Measurements from ENCODE around the gene CCDC150. TPM values are rescaled to one million over a fixed set of nuclear protein-coding genes. Genes with fewer than 3 reads are reported as not detected.
"Not testable (repeated sequence)": the region's sequence is repeated elsewhere in the genome, so short reads cannot be mapped to it uniquely, and the experiment has no call there.

The CCDC150 gene
- total RNA-seq, 1 experiment from 2014 or later: 12.2 TPM

DNA sequence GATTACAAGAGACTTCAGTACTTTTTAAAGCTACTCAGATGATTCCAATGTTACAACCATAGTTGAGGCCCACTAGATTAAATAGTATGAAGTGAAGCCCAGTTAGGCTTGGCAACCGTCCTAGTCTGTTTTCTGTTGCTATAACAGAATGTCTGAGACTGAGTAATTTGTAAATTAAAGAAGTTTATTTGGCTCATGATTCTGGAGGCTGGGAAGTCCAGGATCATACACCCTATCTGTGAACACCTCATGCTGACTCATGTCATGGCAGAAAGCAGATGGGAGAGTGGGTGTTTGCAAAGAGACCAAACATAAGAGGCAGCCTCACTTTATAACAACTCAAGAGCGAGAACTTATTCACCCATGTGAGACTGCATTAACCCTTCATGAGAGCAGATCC is 63.1 kb downstream of the CCDC150 start:
- H3K4me1 ChIP-seq (replicated peaks): no peaks in the 10 kb centered on the region
- H3K4me3 ChIP-seq: no peak overlapping the region
- no peaks in the 10 kb centered on the region for H3K36me3 ChIP-seq
- DNase-seq (ENCODE audit: low read depth in 1 of 2, low spot score in 2 of 2): no peak
- H3K27me3 ChIP-seq (replicated peaks): no peaks in the 10 kb centered on the region
- no peaks in the 10 kb centered on the region for H3K9me3 ChIP-seq (replicated peaks)
- no peak overlapping the region for H3K27ac ChIP-seq

DNA sequence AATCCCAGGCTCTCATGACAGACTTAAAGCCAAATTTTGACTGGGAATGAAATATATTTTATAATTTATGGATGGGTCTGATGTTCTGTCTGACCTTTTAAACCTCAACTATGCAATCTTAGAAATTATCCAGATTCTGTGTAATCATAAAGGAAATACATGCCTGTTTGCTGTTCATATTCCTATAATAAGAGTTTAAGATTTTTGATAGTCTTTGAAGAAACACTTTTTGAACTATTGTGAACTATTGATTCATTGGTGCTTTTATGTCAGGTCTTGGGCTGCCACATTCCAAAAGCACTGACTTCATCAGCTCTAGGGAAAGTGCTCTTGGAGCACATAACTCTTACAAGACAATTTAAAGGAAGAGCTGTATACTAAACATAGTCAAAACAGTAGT is 64.2 kb downstream of the CCDC150 start:
- Histone ChIP-seq H3K36me3 (no peaks in the 10 kb centered on the region), H3K9me3 (replicated peaks) (no peaks in the 10 kb centered on the region), H3K4me3 (no peak overlapping the region), H3K27me3 (replicated peaks) (no peaks in the 10 kb centered on the region), H3K27ac (no peak overlapping the region), H3K4me1 (replicated peaks) (no peaks in the 10 kb centered on the region)
- no peak for DNase-seq (ENCODE audit: low read depth in 1 of 2, low spot score in 2 of 2)

DNA sequence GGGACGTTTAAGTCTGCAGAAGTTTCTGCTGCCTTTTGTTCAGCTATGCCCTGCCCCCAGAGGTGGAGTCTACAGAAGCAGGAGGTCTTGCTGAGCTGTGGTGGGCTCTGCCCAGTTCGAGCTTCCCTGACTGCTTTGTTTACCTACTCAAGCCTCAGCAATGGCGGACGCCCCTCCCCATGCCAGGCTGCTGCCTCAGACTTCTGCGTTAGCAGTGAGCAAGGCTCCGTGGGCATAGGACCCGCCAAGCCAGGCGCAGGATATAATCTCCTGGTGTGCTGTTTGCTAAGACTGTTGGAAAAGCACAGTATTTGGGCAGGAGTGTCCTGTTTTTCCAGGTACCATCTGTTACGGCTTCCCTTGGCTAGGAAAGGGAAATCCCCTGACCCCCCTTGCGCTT is 70.5 kb downstream of the CCDC150 start:
- not testable (repeated sequence) for H3K4me1 ChIP-seq (replicated peaks); H3K36me3 ChIP-seq; H3K27ac ChIP-seq; DNase-seq (ENCODE audit: low read depth in 1 of 2, low spot score in 2 of 2); H3K9me3 ChIP-seq (replicated peaks); H3K27me3 ChIP-seq (replicated peaks); H3K4me3 ChIP-seq

DNA sequence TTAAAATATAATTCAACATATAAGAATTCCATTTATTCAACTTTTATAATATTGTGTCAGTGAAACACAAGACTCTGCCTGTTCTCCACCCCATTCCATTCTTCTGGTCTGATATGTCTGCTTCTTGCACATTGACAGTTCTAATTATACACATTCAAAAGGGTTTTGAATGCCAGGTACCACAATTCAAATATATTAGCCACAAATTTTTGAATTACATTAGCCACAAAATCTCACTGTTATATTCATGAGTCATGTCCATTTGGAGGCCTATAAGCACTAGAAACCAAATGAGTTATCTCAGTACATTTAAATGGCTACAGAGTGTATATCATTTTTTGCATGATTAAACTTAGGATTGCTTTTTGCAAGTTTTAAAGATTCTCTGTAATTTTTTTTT is 72.1 kb downstream of the CCDC150 start:
- Histone ChIP-seq H3K4me3 (no peak overlapping the region), H3K27ac (no peak overlapping the region), H3K9me3 (replicated peaks) (no peaks in the 10 kb centered on the region), H3K27me3 (replicated peaks) (no peaks in the 10 kb centered on the region), H3K36me3 (no peaks in the 10 kb centered on the region; the same call in 1 of the 2 replicates), H3K4me1 (replicated peaks) (no peaks in the 10 kb centered on the region)
- DNase-seq (ENCODE audit: low read depth in 1 of 2, low spot score in 2 of 2): no peak

DNA sequence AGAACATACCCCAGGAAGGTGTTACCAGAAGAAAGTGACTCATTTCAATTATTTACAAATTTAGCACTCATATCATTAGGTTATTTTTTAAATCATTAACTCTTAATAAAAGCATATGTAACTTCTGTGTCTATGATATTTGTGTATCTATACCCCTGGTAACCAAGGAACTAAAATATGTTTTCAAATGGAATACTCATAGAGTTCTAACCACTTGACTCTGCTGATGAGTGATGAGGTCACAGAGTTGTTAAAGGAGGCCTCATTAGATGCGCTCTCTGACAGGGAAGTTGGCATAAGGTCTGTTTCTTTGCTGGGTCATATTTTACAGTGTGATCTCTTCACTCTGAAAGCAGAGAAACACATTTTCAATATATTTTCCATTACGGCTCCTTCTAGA is 73.4 kb downstream of the CCDC150 start:
- no peaks in the 10 kb centered on the region; the same call in 1 of the 2 replicates for H3K36me3 ChIP-seq
- H3K4me3 ChIP-seq: no peak overlapping the region
- DNase-seq (ENCODE audit: low read depth in 1 of 2, low spot score in 2 of 2): no peak
- no peaks in the 10 kb centered on the region for H3K27me3 ChIP-seq (replicated peaks)
- H3K9me3 ChIP-seq (replicated peaks): no peaks in the 10 kb centered on the region
- no peaks in the 10 kb centered on the region for H3K4me1 ChIP-seq (replicated peaks)
- H3K27ac ChIP-seq: no peak overlapping the region

DNA sequence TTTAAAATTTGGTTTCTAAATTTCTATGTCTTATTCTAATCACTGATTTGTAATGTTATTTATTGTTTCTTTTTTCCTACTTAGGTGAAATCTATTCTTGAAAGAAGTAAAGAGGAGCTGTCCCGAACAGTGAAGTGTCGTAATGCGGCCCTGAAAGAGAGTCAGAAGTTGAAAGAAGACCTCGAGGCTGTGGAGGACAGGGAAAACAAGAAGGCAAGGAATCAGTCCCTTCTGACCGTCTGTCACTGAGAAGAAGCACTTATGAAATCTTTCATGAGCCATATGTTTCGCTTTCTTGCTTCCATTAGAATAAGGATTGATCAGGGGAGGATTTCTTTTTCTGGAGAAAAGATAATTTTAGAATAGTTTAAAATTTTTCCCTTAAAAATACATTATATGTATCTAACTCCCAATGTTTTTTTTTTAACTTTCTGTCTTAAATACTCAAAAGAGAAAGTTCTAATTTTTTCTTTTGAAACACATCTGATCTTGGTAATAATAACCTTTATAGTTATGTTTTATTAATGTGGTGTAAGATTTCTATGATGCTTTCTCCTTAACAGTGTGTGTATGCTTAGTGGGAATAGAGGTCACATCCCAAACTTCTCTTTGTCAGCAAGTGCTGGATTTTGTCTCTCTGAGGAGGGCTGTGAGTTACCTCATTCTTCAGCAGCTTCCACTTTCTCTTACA is 79.0 kb downstream of the CCDC150 start:
- H3K9me3 ChIP-seq (replicated peaks): no peaks in the 10 kb centered on the region
- H3K27ac ChIP-seq: 0 out of 2 replicates have a peak overlapping the region, but pooled peaks have one; percentile 40
- H3K36me3 ChIP-seq: peaks cover 2% of the 10 kb centered on the region
- no peak overlapping the region for H3K4me3 ChIP-seq
- H3K27me3 ChIP-seq (replicated peaks): no peaks in the 10 kb centered on the region
- peak in 1 of 2 experiments; percentile 49 for DNase-seq (ENCODE audit: low read depth in 1 of 2, low spot score in 2 of 2)
- H3K4me1 ChIP-seq (replicated peaks): no peaks in the 10 kb centered on the region

DNA sequence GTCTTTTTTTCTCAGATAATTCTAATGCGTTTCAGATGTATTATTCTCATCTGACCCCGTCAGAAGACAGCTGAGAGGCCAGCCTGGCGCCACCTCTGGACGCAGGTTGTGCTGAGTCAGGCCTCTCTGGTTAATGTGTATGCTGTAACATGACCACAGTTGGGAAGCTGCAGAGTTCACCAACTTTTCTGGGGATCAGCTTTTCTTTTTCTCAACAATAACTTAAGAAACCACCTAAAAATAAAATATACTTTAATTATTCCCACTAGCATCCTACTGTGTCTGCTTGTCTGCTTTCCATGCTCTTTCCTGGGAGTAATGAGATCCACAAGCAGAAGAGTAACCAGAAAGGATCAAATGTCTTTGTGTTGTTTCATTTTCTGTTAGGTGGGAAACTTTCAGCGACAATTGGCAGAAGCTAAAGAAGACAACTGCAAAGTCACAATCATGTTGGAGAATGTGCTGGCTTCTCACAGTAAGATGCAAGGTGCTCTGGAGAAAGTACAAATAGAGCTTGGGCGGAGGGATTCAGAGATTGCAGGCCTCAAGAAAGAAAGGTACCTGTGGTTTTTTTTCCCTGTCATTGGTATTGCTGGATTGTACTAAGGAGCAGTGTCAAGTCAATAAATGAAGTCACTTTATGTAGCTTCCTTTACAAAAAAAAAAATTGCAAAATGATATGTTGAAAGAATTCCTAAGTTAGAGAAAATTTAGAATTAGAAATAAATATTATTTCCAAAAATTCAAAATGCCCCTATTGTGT is 79.8 kb downstream of the CCDC150 start:
- Histone ChIP-seq H3K27me3 (replicated peaks) (no peaks in the 10 kb centered on the region), H3K27ac (peak overlapping the region; percentile 40; the same call in 1 of the 2 replicates), H3K4me3 (no peak overlapping the region), H3K36me3 (peaks cover 2% of the 10 kb centered on the region), H3K4me1 (replicated peaks) (no peaks in the 10 kb centered on the region), H3K9me3 (replicated peaks) (no peaks in the 10 kb centered on the region)
- DNase-seq (ENCODE audit: low read depth in 1 of 2, low spot score in 2 of 2): peak in 1 of 2 experiments; percentile 50

DNA sequence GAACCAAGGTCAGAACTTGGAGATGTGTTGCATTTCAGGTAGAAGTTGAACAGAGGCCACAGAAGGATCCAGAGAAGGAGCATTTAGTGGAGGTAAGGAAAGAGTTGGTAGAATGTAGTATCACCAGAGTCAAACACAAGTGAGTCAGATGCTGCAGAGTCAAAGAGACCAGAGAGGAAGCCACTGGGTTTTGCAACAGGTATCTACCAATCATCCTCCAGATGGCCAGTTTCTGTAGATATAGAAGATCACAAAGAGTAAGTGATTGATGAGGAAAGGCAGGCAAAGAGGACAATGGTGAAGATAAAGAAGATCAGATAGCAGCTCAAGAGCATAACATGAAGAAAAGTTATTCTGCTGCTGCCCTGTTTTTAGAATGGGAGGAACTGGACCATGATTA is 84.1 kb downstream of the CCDC150 start:
- H3K4me1 ChIP-seq (replicated peaks): no peaks in the 10 kb centered on the region
- no peak overlapping the region for H3K4me3 ChIP-seq
- no peak for DNase-seq (ENCODE audit: low read depth in 1 of 2, low spot score in 2 of 2)
- H3K27me3 ChIP-seq (replicated peaks): no peaks in the 10 kb centered on the region
- peaks cover 12% of the 10 kb centered on the region for H3K36me3 ChIP-seq
- no peak overlapping the region for H3K27ac ChIP-seq
- no peaks in the 10 kb centered on the region for H3K9me3 ChIP-seq (replicated peaks)

DNA sequence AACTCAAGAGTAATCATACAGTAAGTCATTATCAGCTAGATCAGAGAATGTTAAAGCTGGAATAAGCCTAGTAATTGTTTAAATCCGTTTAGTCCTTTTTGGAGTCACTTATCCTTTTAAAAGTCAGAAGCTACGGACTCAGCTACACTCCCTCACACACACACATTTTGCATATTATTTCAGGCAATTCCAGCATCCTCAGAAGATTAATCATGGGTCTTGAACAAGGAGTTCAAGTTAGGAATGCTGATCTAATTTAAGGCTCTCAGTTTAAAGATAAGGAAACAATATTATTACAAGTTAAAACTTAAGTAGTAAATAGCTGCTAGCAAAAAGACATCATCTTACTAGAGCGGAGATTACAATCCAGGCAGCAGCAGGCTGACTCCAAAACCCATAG is 85.7 kb downstream of the CCDC150 start:
- no peaks in the 10 kb centered on the region for H3K4me1 ChIP-seq (replicated peaks)
- H3K9me3 ChIP-seq (replicated peaks): no peaks in the 10 kb centered on the region
- H3K36me3 ChIP-seq: peaks cover 23% of the 10 kb centered on the region
- H3K4me3 ChIP-seq: no peak overlapping the region
- H3K27me3 ChIP-seq (replicated peaks): no peaks in the 10 kb centered on the region
- no peak overlapping the region for H3K27ac ChIP-seq
- no peak for DNase-seq (ENCODE audit: low read depth in 1 of 2, low spot score in 2 of 2)

DNA sequence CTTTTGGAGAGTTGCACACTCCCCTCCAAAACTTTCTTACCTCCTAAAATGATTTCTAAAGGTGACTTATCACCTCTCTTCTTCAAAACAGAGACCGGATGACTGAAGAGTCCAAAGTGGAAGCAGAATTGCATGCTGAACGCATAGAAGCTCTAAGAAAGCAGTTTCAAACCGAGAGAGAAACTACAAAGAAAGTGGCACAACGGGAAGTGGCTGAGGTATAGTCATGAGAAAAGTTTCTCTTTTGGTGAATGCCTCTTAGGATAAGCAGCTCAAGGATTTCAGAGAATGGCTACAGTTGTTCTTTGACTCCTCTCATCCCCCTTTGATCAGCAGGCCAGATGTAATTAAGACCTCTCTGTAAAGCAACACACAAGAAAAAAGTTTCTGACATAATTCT is 86.4 kb downstream of the CCDC150 start:
- Histone ChIP-seq H3K4me1 (replicated peaks) (no peaks in the 10 kb centered on the region), H3K9me3 (replicated peaks) (no peaks in the 10 kb centered on the region), H3K36me3 (peaks cover 25% of the 10 kb centered on the region), H3K27me3 (replicated peaks) (no peaks in the 10 kb centered on the region), H3K27ac (no peak overlapping the region), H3K4me3 (no peak overlapping the region)
- DNase-seq (ENCODE audit: low read depth in 1 of 2, low spot score in 2 of 2): no peak

DNA sequence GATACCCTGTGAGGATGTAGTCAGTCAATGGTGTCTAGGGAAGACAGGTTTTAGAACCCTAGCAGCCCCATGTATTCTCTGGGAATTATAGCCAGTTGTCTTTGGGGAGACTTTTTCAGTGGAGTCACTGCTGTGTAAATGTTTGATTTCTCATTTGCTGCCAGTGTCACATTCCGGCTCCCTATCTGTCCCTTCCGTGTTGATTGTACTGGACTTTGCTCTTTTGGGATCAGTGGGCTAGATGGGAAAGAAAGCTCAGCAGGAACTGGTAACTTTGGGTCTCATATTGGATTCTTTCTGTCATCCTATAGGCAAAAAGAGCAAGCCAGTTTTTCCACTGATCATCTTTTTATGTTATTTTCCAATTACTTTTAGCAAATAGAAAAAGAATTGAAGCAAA is 89.9 kb downstream of the CCDC150 start:
- no peak for DNase-seq (ENCODE audit: low read depth in 1 of 2, low spot score in 2 of 2)
- no peaks in the 10 kb centered on the region for H3K4me1 ChIP-seq (replicated peaks)
- H3K4me3 ChIP-seq: no peak overlapping the region
- H3K36me3 ChIP-seq: peaks cover 28% of the 10 kb centered on the region; the same call in 1 of the 2 replicates
- H3K27ac ChIP-seq: no peak overlapping the region
- no peaks in the 10 kb centered on the region for H3K9me3 ChIP-seq (replicated peaks)
- H3K27me3 ChIP-seq (replicated peaks): no peaks in the 10 kb centered on the region

DNA sequence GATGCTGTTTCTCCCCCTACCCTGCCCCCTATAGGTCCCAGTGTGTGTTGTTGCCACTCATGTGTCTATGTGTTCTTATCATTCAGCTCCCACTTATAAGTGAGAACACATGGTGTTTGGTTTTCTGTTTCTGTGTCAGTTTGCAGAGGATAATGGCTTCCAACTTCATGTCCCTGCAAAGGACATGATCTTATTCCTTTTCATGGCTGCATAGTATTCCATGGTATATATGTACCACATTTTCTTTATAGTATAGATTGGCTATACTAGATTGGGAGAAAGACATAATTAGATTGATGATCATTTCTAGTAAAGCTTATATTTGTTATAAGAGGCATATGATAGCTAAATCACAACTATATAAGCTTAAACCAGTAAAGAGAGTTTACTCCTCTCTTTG is 97.1 kb downstream of the CCDC150 start:
- not testable (repeated sequence) for H3K27me3 ChIP-seq (replicated peaks); H3K4me1 ChIP-seq (replicated peaks); H3K36me3 ChIP-seq; DNase-seq (ENCODE audit: low read depth in 1 of 2, low spot score in 2 of 2); H3K27ac ChIP-seq; H3K9me3 ChIP-seq (replicated peaks); H3K4me3 ChIP-seq

DNA sequence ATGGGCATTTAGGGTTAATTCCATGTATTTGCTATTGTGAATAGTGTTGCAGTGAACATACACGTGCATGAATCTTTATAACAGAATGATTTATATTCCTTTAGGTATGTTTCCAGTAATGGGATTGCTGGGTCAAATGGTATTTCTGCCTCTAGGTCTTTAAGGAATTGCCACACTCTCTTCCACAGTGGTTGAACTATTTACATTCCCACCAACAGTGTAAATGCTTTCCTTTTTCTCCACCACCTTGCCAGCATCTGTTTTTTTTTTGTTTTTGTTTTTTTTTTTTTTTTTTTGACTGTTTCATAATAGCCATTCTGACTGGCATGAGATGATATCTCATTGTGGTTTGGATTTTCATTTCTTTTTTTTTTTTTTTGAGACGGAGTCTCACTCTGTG is 97.5 kb downstream of the CCDC150 start:
- H3K4me1 ChIP-seq (replicated peaks): no peaks in the 10 kb centered on the region
- H3K27ac ChIP-seq: no peak overlapping the region
- H3K4me3 ChIP-seq: no peak overlapping the region
- no peak for DNase-seq (ENCODE audit: low read depth in 1 of 2, low spot score in 2 of 2)
- no peaks in the 10 kb centered on the region for H3K27me3 ChIP-seq (replicated peaks)
- no peaks in the 10 kb centered on the region for H3K9me3 ChIP-seq (replicated peaks)
- H3K36me3 ChIP-seq: peaks cover 4% of the 10 kb centered on the region; the same call in 1 of the 2 replicates

DNA sequence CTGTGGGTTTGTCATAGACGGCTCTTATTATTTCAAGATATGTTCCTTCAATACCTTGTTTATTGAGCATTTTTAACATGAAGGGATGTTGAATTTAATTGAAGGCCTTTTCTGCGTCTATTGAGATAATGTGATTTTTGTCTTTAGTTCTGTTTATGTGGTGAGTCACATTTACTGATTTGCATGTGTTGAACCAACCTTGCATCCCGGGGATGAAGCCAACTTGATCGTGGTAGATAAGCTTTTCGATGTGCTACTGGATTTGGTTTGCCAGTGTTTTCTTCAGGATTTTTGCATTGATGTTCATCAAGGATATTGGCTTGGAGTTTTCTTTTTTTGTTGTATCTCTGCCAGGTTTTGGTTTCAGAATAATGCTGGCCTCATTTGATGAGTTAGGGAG is 99.5 kb downstream of the CCDC150 start:
- no peak for DNase-seq (ENCODE audit: low read depth in 1 of 2, low spot score in 2 of 2)
- no peaks in the 10 kb centered on the region for H3K4me1 ChIP-seq (replicated peaks)

More for the DNA sequence above, 99.5 kb downstream of the CCDC150 start:
- Histone ChIP-seq H3K27me3 (replicated peaks) (no peaks in the 10 kb centered on the region), H3K4me3 (no peak overlapping the region), H3K9me3 (replicated peaks) (no peaks in the 10 kb centered on the region), H3K27ac (no peak overlapping the region), H3K36me3 (peaks cover 4% of the 10 kb centered on the region; the same call in 1 of the 2 replicates)
